B cell (primary cell): ENCODE data around the gene ALKBH5. TPM values are rescaled to one million over a fixed set of nuclear protein-coding genes. Genes with fewer than 3 reads are reported as not detected.

ENCODE experiments used
- ATAC-seq: fragments of 200-7000 bp; cut with Tn5 transposase; one replicate; pipeline ENCODE4 v1.10.0; 2021; ENCODE audit warnings: low read depth, mild to moderate bottlenecking, moderate number of reproducible peaks, moderate library complexity
- CTCF ChIA-PET: fragments of 350-600 bp; sonication (Branson Sonifier 250); formaldehyde crosslinking; loops from one replicate; lab custom pipeline; 2021; ENCODE audit warnings: antibody characterized with exemption, inconsistent platforms; lab: Charles Lee
- POLR2A ChIA-PET: fragments of 350-600 bp; sonication (Branson Sonifier 250); formaldehyde crosslinking; loops from one replicate; lab custom pipeline; 2021; ENCODE audit warnings: antibody characterized with exemption; lab: Charles Lee
- DNase-seq: peaks from one replicate; pipeline ENCODE4 v3.0.0; 2013
- H2AFZ ChIP-seq: 2 replicates; pipeline ENCODE4 v1.6.1; 2012; ENCODE audit warnings: mild to moderate bottlenecking, low read depth, low read length; ENCODE audit not compliant: insufficient read depth, poor library complexity, severe bottlenecking
- H3K27ac ChIP-seq, 2 donors: 1 replicate in 1 of 2; 2 replicates in 1 of 2; pipeline ENCODE4 v1.5.1; 2012 to 2013; ENCODE audit warnings: low read length in 2 of 2, mild to moderate bottlenecking in 2 of 2, moderate library complexity in 1 of 2
- H3K27me3 ChIP-seq, 4 experiments: fragments of 200-600 bp in 1 of 4; sonication (generic) in 1 of 4; replicated peaks in 1 of 4; 1 replicate in 2 of 4; 2 replicates in 2 of 4; pipeline versions ENCODE4 v1.6.1 to v1.7.0; 2013 to 2016; ENCODE audit warnings: low read length in 3 of 4, mild to moderate bottlenecking in 2 of 4, mixed read lengths in 1 of 4, moderate library complexity in 1 of 4; ENCODE audit not compliant: insufficient read depth in 4 of 4, control insufficient read depth in 3 of 4; ENCODE audit errors: control extremely low read depth in 1 of 4
- H3K36me3 ChIP-seq, 2 experiments: replicated peaks in 1 of 2; 1 replicate in 1 of 2; 2 replicates in 1 of 2; pipeline versions ENCODE4 v1.6.1 to v1.7.1; 2013; ENCODE audit warnings: low read length in 1 of 2; ENCODE audit not compliant: insufficient read depth in 2 of 2, control insufficient read depth in 1 of 2; ENCODE audit errors: control extremely low read depth in 1 of 2, extremely low read depth in 1 of 2
- H3K4me1 ChIP-seq, 2 donors: fragments of 200-600 bp in 1 of 2; sonication (generic) in 1 of 2; 1 replicate in 1 of 2; 2 replicates in 1 of 2; pipeline versions ENCODE4 v1.5.1 to v1.6.1; 2013 to 2017; ENCODE audit warnings: low read length in 2 of 2; ENCODE audit not compliant: control insufficient read depth in 2 of 2, insufficient read depth in 2 of 2
- H3K4me2 ChIP-seq: replicated peaks from 2 replicates; pipeline ENCODE3; 2012; ENCODE audit warnings: mild to moderate bottlenecking, low read depth, low read length; ENCODE audit not compliant: poor library complexity, severe bottlenecking
- H3K4me3 ChIP-seq, 5 experiments: fragments of 200-600 bp in 1 of 5; sonication (generic) in 1 of 5; 1 replicate in 3 of 5; 2 replicates in 2 of 5; pipeline versions ENCODE4 v1.5.1 to v1.7.0; 2011 to 2016; ENCODE audit warnings: low read length in 4 of 5, mild to moderate bottlenecking in 4 of 5, low read depth in 2 of 5, control low read depth in 1 of 5, moderate library complexity in 1 of 5; ENCODE audit not compliant: insufficient read depth in 1 of 5; ENCODE audit errors: control extremely low read depth in 1 of 5, extremely low read depth in 1 of 5
- H3K79me2 ChIP-seq: fragments of 200-600 bp; sonication (generic); one replicate; pipeline ENCODE4 v1.6.0; 2016; ENCODE audit warnings: low read length; ENCODE audit not compliant: control insufficient read depth, insufficient read depth
- H3K9ac ChIP-seq: fragments of 200-600 bp; sonication (generic); 2 replicates; pipeline ENCODE4 v1.6.1; 2017; ENCODE audit warnings: mild to moderate bottlenecking, low read length, moderate library complexity
- H3K9me3 ChIP-seq, 3 donors: one replicate each; pipeline versions ENCODE4 v1.6.1 to v1.7.1; 2013; ENCODE audit warnings: low read length in 2 of 3; ENCODE audit not compliant: control insufficient read depth in 2 of 3, insufficient read depth in 1 of 3; ENCODE audit errors: control extremely low read depth in 1 of 3
- H4K20me1 ChIP-seq: 2 replicates; pipeline ENCODE4 v1.6.0; 2012; ENCODE audit warnings: mild to moderate bottlenecking, low read length; ENCODE audit not compliant: insufficient read depth, control insufficient read depth, poor library complexity, severe bottlenecking
- H3K27ac Mint-ChIP-seq: one replicate; pipeline ENCODE4 v1.8.0; 2021; ENCODE audit warnings: mixed read lengths
- H3K27me3 Mint-ChIP-seq: one replicate; pipeline ENCODE4 v1.8.0; 2021; ENCODE audit warnings: mixed read lengths
- H3K4me1 Mint-ChIP-seq: one replicate; pipeline ENCODE4 v1.8.0; 2021; ENCODE audit warnings: mixed read lengths
- H3K4me3 Mint-ChIP-seq: one replicate; pipeline ENCODE4 v1.8.0; 2021; ENCODE audit warnings: mixed read lengths
- H3K9me3 Mint-ChIP-seq: one replicate; pipeline ENCODE4 v1.8.0; 2022; ENCODE audit warnings: mixed read lengths; ENCODE audit not compliant: insufficient read depth
- CTCF ChIP-seq: fragments of 200-600 bp; IDR thresholded peaks from one replicate; pipeline ENCODE4 v1.8.0; 2022; ENCODE audit warnings: antibody characterized with exemption, mild to moderate bottlenecking
- EZH2 ChIP-seq: IDR thresholded peaks from 2 replicates; pipeline ENCODE4 v1.6.1; 2012; ENCODE audit warnings: borderline replicate concordance, low read depth, mild to moderate bottlenecking, moderate library complexity, low read length; ENCODE audit not compliant: insufficient read depth, poor library complexity, severe bottlenecking
- WGBS: methylation state at CpG from one replicate; pipeline ENCODE4 v1.1.5; 2013; ENCODE audit warnings: missing lambda C conversion rate; ENCODE audit not compliant: insufficient coverage; 5-methylcytosine and 5-hydroxymethylcytosine counted together
- intact Hi-C: fragments of 100-400 bp; cut with micrococcal nuclease; formaldehyde crosslinking; loops from one replicate; pipeline ENCODE4 v1.10.0; 2022
- polyA plus RNA-seq: library from polyadenylated mRNA; depleted of rRNA; stranded (reverse); fragments of >200 nt; gene quantifications from 2 replicates; pipeline ENCODE4 v1.2.3, GENCODE V29; 2012
- total RNA-seq, 2 donors: library from RNA; stranded (reverse); fragments of 120-200 nt in 1 of 2; gene quantifications; 1 replicate in 1 of 2; 2 replicates in 1 of 2; pipeline versions ENCODE4 v1.2.3 to v1.2.4, GENCODE V29; 2013 to 2022

ALKBH5 gene
- total and polyA plus RNA-seq, 2 donors (not counting 1 experiment from before 2014, with no cell fraction given), result 63.3 to 104 TPM

GRCh38 chr17:18176176-18176575 is 7.5 kb upstream of the ALKBH5 start:
- 43% methylated on average over 7 of the region's 7 CpGs for WGBS
- no peaks in the 10 kb centered on the region for H4K20me1 ChIP-seq
- Mint-ChIP-seq H3K27ac (peak overlapping the region; percentile 57), H3K4me3 (no peak overlapping the region), H3K27me3 (no peaks in the 10 kb centered on the region), H3K9me3 (no peaks in the 10 kb centered on the region), H3K4me1 (peaks cover 10% of the 10 kb centered on the region)
- H3K4me1 ChIP-seq, result peaks cover 7 to 10% of the 10 kb centered on the region in 2 donors
- no peaks in the 10 kb centered on the region for H3K36me3 ChIP-seq
- ATAC-seq, result peak; percentile 56
- H3K4me3 ChIP-seq, result no peak overlapping the region
- CTCF ChIA-PET, result interaction anchor here (1.4 kb wide), 1 partner anchor 34 kb away, joined by 3 read pairs; no protein-coding TSS in a partner anchor
- peak overlapping the region; percentile 2 for H3K4me2 ChIP-seq
- H2AFZ ChIP-seq, result no peak overlapping the region
- POLR2A ChIA-PET, result no interaction called here
- no peak overlapping the region for H3K27ac ChIP-seq
- H3K27me3 ChIP-seq, result no peaks in the 10 kb centered on the region
- DNase-seq, result peak; percentile 58
- no peaks in the 10 kb centered on the region for H3K9me3 ChIP-seq
- intact Hi-C loops, result no loop called here
- TF ChIP-seq EZH2 (no peak), CTCF (no peak)
- H3K9ac ChIP-seq, result no peak overlapping the region
- peaks cover 2% of the 10 kb centered on the region for H3K79me2 ChIP-seq

GRCh38 chr17:18177133-18177532 is 6.5 kb upstream of the ALKBH5 start:
- intact Hi-C loops, result no loop called here
- no peak overlapping the region for H3K4me3 Mint-ChIP-seq
- no peak overlapping the region for H3K27ac Mint-ChIP-seq
- ATAC-seq (no peak), DNase-seq (no peak)
- no peak overlapping the region for H3K27ac ChIP-seq
- H3K36me3 ChIP-seq, result no peaks in the 10 kb centered on the region
- H3K79me2 ChIP-seq, result peaks cover 2% of the 10 kb centered on the region
- no peaks in the 10 kb centered on the region for H3K27me3 ChIP-seq
- no peaks in the 10 kb centered on the region for H4K20me1 ChIP-seq
- H3K4me2 ChIP-seq, result no peak overlapping the region
- H3K9me3 ChIP-seq, result no peaks in the 10 kb centered on the region
- no peak overlapping the region for H2AFZ ChIP-seq
- TF ChIP-seq EZH2 (no peak), CTCF (no peak)
- H3K4me1 Mint-ChIP-seq, result peaks cover 12% of the 10 kb centered on the region
- CTCF ChIA-PET, result no interaction called here
- peaks cover 9 to 14% of the 10 kb centered on the region in 2 donors for H3K4me1 ChIP-seq
- H3K9ac ChIP-seq, result no peak overlapping the region
- no peak overlapping the region for H3K4me3 ChIP-seq
- no peaks in the 10 kb centered on the region for H3K9me3 Mint-ChIP-seq
- no peaks in the 10 kb centered on the region for H3K27me3 Mint-ChIP-seq
- POLR2A ChIA-PET, result no interaction called here
